ENCODE measurements around the gene FAM20B. TPM values are rescaled to one million over a fixed set of nuclear protein-coding genes. Genes with fewer than 3 reads are reported as not detected.

Gene FAM20B
- total and polyA plus RNA-seq, 2 of the 13 experiments (the other 11 are each of a cell fraction or from before 2014, with no cell fraction given) = 13.8 to 26.9 TPM

DNA sequence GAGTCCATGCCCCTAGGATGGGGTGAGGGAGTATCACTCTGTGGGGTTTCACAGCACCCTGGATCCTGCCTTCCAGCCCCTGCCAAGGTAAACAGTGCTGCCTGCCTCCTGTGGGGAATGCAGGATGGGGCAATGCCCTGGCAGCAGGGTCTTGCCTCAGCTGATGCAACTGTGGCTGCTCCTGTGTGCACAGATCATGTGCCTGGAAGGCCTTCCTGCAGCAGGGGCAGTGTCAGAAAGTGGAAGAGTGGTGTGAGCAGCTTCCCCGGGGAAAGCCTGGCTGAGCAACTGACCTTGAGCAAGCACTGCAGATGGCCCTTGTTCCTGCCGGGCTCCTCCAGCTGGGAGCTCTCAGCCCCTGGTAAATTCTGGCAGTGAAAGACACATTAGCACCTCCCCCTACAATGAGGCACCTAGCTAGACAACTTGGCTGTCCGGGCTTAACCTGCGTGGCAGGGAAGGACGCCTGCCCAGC lies 66.0 kb downstream of the FAM20B start (continued):
- TF ChIP-seq, protein P1, sequence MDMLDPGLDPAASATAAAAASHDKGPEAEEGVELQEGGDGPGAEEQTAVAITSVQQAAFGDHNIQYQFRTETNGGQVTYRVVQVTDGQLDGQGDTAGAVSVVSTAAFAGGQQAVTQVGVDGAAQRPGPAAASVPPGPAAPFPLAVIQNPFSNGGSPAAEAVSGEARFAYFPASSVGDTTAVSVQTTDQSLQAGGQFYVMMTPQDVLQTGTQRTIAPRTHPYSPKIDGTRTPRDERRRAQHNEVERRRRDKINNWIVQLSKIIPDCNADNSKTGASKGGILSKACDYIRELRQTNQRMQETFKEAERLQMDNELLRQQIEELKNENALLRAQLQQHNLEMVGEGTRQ (IDR thresholded peaks at IDR 0.05; ENCODE audit: low read depth, low read length) = peak; percentile 25; the same call in 1 of the 2 replicates
- TF ChIP-seq, protein P1 (CRISPR knock-in tag; IDR thresholded peaks at IDR 0.05; ENCODE audit: borderline replicate concordance) = no peak
- TF ChIP-seq, protein P2, sequence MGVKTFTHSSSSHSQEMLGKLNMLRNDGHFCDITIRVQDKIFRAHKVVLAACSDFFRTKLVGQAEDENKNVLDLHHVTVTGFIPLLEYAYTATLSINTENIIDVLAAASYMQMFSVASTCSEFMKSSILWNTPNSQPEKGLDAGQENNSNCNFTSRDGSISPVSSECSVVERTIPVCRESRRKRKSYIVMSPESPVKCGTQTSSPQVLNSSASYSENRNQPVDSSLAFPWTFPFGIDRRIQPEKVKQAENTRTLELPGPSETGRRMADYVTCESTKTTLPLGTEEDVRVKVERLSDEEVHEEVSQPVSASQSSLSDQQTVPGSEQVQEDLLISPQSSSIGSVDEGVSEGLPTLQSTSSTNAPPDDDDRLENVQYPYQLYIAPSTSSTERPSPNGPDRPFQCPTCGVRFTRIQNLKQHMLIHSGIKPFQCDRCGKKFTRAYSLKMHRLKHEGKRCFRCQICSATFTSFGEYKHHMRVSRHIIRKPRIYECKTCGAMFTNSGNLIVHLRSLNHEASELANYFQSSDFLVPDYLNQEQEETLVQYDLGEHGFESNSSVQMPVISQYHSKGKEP (CRISPR knock-in tag; IDR thresholded peaks at IDR 0.05) = no peak
- TF ChIP-seq SP4 (CRISPR knock-in tag; IDR thresholded peaks at IDR 0.05) (0 out of 2 replicates have a peak, but pooled peaks have one; percentile 18), NCOA1 (CRISPR knock-in tag; IDR thresholded peaks at IDR 0.05) (no peak), ZNF660 (CRISPR knock-in tag; IDR thresholded peaks at IDR 0.05; ENCODE audit: borderline replicate concordance, low read depth) (no peak), KDM5B (CRISPR knock-in tag; IDR thresholded peaks at IDR 0.05; ENCODE audit: borderline replicate concordance) (peak; percentile 41; the same call in 1 of the 2 replicates), SRSF1 (optimal IDR thresholded peaks at IDR 0.05; ENCODE audit: low read depth, low read length) (no peak), MTF2 (CRISPR knock-in tag; IDR thresholded peaks at IDR 0.05; ENCODE audit: borderline replicate concordance) (no peak), ZSCAN29 (CRISPR knock-in tag; conservative IDR thresholded peaks at IDR 0.05) (no peak), ZNF839 (CRISPR knock-in tag; IDR thresholded peaks at IDR 0.05; ENCODE audit: borderline replicate concordance) (no peak), ZSCAN21 (CRISPR knock-in tag; IDR thresholded peaks at IDR 0.05; ENCODE audit: borderline replicate concordance) (0 out of 2 replicates have a peak, but pooled peaks have one; percentile 47), ZNF563 (CRISPR knock-in tag; IDR thresholded peaks at IDR 0.05) (no peak), ZFX (CRISPR knock-in tag; IDR thresholded peaks at IDR 0.05; ENCODE audit: low read depth) (peak; percentile 51; the same call in 1 of the 2 replicates), ZNF558 (CRISPR knock-in tag; IDR thresholded peaks at IDR 0.05; ENCODE audit: borderline replicate concordance) (no peak), CEBPG (CRISPR knock-in tag; IDR thresholded peaks at IDR 0.05) (peak; percentile 96), ZNF589 (CRISPR knock-in tag; conservative IDR thresholded peaks at IDR 0.05) (no peak), ZC3H4 (CRISPR knock-in tag; IDR thresholded peaks at IDR 0.05; ENCODE audit: borderline replicate concordance) (no peak), ZNF781 (CRISPR knock-in tag; IDR thresholded peaks at IDR 0.05; ENCODE audit: borderline replicate concordance, not compliant biosample characterization) (peak; percentile 44), ZNF747 (CRISPR knock-in tag; IDR thresholded peaks at IDR 0.05; ENCODE audit: borderline replicate concordance) (0 out of 2 replicates have a peak, but pooled peaks have one; percentile 53), ZNF777 (CRISPR knock-in tag; IDR thresholded peaks at IDR 0.05) (no peak)
- TF ChIP-seq, protein P3, sequence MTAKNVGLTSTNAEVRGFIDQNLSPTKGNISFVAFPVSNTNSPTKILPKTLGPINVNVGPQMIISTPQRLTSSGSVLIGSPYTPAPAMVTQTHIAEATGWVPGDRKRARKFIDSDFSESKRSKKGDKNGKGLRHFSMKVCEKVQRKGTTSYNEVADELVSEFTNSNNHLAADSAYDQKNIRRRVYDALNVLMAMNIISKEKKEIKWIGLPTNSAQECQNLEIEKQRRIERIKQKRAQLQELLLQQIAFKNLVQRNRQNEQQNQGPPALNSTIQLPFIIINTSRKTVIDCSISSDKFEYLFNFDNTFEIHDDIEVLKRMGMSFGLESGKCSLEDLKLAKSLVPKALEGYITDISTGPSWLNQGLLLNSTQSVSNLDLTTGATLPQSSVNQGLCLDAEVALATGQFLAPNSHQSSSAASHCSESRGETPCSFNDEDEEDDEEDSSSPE (CRISPR knock-in tag; IDR thresholded peaks at IDR 0.05) = no peak
- TF ChIP-seq, protein P4, sequence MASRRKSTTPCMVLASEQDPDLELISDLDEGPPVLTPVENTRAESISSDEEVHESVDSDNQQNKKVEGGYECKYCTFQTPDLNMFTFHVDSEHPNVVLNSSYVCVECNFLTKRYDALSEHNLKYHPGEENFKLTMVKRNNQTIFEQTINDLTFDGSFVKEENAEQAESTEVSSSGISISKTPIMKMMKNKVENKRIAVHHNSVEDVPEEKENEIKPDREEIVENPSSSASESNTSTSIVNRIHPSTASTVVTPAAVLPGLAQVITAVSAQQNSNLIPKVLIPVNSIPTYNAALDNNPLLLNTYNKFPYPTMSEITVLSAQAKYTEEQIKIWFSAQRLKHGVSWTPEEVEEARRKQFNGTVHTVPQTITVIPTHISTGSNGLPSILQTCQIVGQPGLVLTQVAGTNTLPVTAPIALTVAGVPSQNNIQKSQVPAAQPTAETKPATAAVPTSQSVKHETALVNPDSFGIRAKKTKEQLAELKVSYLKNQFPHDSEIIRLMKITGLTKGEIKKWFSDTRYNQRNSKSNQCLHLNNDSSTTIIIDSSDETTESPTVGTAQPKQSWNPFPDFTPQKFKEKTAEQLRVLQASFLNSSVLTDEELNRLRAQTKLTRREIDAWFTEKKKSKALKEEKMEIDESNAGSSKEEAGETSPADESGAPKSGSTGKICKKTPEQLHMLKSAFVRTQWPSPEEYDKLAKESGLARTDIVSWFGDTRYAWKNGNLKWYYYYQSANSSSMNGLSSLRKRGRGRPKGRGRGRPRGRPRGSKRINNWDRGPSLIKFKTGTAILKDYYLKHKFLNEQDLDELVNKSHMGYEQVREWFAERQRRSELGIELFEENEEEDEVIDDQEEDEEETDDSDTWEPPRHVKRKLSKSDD (CRISPR knock-in tag; IDR thresholded peaks at IDR 0.05; ENCODE audit: low read depth) = peak; percentile 70; the same call in 1 of the 2 replicates
